ENCODE results near the gene ATXN7.

Gene ATXN7

DNA sequence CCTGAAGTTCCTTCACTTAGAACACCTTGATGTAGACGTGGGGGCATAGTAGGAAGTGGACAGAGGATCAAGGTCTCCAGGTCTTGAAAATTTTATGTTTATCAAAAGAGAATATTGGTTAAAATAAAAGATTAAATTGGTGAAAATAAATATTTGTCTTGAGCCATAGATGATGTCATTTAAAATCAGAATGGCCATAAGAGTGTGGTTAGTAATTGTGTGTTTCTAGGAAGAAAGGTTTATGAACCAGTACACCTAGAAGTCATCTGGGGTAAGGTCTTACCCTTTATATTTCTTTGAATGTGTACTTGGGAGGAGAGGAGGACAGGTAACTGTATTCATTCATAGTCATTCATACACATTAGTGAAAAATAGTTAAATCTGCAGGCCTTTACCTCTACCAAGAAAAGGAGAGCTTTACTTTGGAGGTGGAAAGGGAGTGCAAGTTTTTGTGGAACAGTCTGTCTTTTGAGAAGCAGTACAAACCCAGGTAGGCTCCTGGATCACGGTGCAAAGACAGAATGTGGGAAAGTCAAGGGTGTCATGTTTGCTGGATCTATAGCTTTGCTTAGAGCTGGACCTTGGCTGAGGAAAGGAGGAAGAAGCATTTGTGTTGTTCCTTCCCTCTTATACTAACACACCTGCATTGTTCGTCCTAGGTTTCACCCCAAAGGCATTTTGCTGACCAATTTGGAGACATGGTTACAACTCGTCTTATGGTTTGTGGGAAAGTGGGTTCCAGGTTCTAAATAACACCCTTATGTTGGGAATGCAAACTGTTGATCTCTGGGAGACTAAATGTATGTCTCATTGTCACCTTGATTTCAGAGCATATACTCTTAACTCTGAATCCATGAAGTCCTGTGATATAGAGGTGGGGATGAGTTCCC, 42.3 kb downstream of the ATXN7 start:
- no peak for DNase-seq (ENCODE audit: low read depth in 2 of 2)

DNA sequence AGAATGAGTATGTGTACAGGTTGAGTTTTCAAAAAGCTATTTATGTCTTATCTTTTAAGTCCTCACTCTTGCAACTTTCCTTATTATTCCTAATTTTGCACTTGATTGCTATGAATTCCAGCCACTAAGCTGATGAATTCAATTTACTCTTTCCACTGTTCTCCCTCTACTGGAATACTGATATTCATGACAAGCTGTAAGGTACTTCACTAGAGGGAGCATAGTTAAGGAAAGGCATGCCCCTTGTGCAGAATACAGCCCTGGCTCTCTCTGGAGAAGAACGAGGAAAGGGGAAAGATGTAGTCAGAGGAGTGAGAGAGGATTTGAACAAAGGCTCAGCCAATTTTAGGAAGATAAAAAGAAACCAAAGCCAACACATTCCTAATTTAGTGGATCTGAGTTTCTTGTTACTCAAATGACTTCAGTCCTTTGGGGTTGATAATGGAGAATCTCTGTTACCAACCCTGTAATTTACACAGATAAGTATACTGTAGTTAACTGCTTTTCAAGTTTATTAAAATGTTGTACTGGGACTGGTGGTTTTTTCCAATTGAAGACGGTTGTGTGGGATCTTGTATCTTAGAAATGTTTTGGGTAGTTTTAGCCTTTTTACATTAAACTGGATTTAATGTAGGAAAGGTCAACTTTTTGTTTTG, 44.5 kb downstream of the ATXN7 start:
- no peak for DNase-seq (ENCODE audit: low read depth in 2 of 2)

GRCh38 chr3:63908776-63909175, 45.1 kb downstream of the ATXN7 start:
- no peak for DNase-seq (ENCODE audit: low read depth in 2 of 2)

DNA sequence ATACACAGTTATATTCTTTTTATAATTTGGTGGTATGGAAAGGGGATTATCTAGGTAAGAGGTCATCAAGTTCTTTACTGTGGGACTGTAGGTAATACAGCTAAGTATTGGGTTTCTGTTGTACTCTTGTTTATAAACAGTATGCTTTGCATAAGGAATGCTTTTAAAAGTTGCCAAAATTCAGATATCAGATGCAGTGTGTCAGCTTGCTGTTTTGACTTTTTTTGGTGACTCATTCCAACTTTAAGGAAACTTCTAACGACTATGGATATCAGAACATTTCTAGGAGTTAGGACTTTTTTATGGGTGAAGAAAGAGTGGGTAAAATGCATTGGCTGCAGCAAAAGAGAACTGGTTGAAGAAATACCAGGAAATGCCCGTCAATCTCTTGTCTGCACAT, 45.8 kb downstream of the ATXN7 start:
- DNase-seq (ENCODE audit: low read depth in 2 of 2) = no peak

DNA sequence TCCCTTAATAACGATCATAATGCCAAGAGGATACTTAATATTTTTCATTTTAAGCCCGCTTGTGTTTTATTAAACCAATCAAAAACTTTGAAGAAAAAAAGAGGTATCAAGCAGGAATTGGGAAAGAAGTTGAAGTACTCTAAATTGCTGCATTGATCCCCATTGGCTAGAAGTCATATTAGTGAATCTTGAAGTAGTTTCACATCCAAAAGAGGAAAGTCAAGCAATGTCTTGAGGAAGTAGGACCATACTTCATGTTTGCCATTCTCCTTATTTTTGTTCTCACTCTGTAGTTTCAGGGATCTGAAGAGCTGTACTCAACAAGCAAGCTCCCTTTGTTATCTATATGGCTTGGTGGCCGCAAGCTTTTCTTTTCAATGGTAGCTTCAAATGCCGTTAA, 46.3 kb downstream of the ATXN7 start:
- no peak for DNase-seq (ENCODE audit: low read depth in 2 of 2)

DNA sequence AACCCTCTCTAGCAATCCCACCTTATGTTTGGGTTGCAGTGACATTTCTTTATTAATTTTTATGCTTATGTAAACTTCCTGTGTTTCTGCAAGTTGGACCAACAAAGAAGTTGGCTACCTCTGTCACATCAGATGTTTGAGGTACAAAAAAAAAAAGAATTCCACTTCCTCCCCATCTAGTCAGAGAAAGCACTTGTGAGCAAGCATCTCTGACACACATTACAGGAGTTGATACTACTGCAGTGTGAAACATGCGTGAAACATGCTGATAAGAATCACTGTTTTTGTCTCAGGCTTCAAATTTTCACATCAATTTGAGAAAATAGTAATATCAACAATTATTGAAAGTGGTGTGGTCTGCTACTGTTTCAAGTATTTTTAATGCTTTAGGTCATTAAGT, 47.2 kb downstream of the ATXN7 start:
- DNase-seq (ENCODE audit: low read depth in 2 of 2) = no peak

- no peak for DNase-seq (ENCODE audit: low read depth in 2 of 2)
Measured at GRCh38 chr3:63911509-63911872, 47.8 kb downstream of the ATXN7 start.

GRCh38 chr3:63911873-63912767, 48.5 kb downstream of the ATXN7 start, which contains the start of gene SCAANT1:
Gene SCAANT1 (minus strand): TSS chr3:63912383.
- peak; percentile 66 to 67 for DNase-seq (ENCODE audit: low read depth in 2 of 2)

DNA sequence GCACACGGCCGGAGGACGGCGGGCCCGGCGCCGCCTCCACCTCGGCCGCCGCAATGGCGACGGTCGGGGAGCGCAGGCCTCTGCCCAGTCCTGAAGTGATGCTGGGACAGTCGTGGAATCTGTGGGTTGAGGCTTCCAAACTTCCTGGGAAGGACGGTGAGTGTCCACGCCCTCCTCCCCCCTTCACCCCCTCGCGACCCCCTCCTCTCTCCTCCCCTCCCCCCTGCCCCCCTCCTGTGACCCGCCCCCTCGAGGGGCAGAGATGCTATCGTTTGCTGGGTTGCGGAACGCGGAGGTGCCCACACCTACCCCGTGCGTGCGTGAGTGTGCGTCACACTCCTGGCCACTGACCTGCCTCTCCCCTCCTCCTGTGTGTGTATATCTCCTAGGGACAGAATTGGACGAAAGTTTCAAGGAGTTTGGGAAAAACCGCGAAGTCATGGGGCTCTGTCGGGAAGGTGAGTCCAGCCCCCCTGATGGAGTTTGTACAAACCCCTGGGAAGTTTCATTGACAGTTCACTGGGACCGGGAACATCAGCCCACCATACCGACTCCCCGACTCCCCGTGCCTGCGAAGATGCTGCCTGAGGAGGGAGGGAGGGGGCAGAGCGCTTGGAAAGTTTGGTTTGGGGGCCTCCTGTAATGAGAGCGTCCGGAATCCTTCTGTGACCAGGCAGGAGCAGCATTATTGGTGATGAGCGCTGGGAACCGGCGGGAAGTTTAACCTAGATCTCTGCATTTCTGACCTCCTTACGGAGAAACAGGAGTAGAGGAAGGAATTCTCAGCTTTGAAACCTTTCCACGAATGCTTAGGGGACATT, 49.3 kb downstream of the ATXN7 start:
- DNase-seq (ENCODE audit: low read depth in 2 of 2) = peak; percentile 19 to 20

- DNase-seq (ENCODE audit: low read depth in 2 of 2) = no peak
Measured at GRCh38 chr3:63914312-63914711, 50.6 kb downstream of the ATXN7 start.

GRCh38 chr3:63918321-63918720, 54.7 kb downstream of the ATXN7 start:
- no peak for DNase-seq (ENCODE audit: low read depth in 2 of 2)

DNA sequence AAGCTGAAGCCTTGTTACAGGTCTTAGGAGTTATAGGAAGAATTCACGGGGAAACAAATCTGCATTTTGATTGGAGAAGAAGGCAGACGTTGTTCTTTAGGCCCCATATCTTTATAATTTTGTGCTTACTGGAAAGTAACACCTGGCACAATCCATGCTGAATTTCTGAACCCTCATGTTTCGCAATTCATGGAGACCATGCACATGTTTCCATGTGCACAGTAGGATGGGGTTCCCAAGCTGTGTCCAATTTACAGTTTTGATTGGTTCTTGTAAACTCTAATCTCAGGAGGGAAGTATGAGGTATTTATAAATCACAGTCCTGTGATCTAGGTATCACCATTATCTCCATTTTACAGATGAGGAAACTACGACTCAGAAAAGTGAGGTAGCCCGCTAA, 56.3 kb downstream of the ATXN7 start:
- DNase-seq (ENCODE audit: low read depth in 2 of 2) = no peak

GRCh38 chr3:63921741-63922482, 58.2 kb downstream of the ATXN7 start:
- DNase-seq (ENCODE audit: low read depth in 2 of 2) = no peak

DNA sequence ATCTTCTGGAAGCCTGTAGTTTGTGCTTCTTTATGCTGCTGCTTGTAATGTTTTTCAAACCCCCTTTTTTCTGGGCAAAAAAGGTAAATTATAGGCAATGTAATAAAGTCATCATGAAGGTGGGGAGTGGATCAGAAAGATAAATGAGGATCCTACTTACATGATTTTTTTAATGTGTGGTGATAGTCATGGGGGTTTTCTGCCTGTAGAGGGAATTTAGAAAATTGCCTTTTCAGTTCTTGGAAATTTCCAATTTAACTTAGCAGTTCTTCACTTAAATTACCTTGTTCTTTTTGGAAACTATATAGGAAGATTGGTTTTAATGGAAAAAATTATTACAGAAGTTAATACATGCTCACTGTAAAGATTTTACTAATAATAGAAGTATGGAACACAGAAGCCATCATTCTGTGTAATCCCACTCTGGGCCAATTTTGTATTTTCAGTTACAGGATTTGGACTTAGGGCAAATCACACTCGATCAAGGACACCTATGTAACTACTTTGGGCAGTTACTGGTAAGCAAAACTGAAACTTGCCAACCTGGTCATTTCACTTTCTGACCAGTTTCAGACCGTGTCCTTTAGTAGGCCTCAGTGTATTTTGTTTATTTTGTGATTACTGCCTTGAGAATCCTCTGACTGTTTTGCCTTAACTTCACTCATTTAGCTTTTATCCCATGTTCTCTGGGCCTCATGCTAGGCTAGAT, 59.0 kb downstream of the ATXN7 start:
- no peak for DNase-seq (ENCODE audit: low read depth in 2 of 2)

GRCh38 chr3:63926309-63926708, 62.6 kb downstream of the ATXN7 start:
- no peak for DNase-seq (ENCODE audit: low read depth in 2 of 2)

- DNase-seq (ENCODE audit: low read depth in 2 of 2) = no peak
Measured at GRCh38 chr3:63927422-63928280, 64.0 kb downstream of the ATXN7 start.

DNA sequence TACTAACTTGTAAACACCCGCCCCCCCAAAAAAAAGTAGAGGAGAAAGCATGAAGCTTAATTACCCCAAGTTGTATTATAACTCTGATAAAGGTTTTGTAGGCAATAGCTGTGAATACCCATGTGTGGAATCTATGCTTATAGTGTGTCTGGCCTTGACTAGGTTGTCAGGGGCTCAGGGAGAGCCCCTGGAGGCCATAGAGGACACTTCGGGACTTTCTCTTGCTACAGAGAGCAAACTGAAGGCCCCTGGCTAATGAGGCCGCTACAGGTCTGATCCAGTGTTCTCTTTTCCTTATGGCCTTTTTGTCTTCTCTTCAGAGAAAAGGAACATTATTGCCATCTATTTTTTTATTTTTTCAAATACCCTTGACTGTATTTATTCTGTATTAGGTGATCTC, 67.6 kb downstream of the ATXN7 start:
- no peak for DNase-seq (ENCODE audit: low read depth in 2 of 2)

GRCh38 chr3:63932509-63933212, 69.0 kb downstream of the ATXN7 start:
- DNase-seq (ENCODE audit: low read depth in 2 of 2) = no peak

All from stimulated activated CD4-positive, alpha-beta T cell treated with anti-CD3 and anti-CD28 coated beads, Interleukin-15, amount 100 ng/mL, for 48 hours (primary cell).